ENCODE data around the gene CHD9. TPM values are rescaled to one million over a fixed set of nuclear protein-coding genes. Genes with fewer than 3 reads are reported as not detected.
A peak's percentile ranks its signal among the peaks of the same experiment; 100 is the strongest.

Gene CHD9
- total RNA-seq, 1 experiment from 2014 or later, result 18.9 TPM

GRCh38 chr16:53055541-53056391 is 975 bp downstream of the CHD9 start:
- Histone ChIP-seq H3K9me2 (ENCODE audit: insufficient read depth) (no peaks in the 10 kb centered on the region), H2AFZ (ENCODE audit: low read depth, low read length, poor library complexity, severe bottlenecking) (no peak overlapping the region), H3K4me1 (ENCODE audit: control insufficient read depth in 1 of 2, insufficient read depth in 2 of 2, low read length in 2 of 2) (peaks cover 13 to 50% of the 10 kb centered on the region in 2 experiments), H3K9ac (ENCODE audit: low read length) (peak overlapping the region; percentile 83), H3K4me2 (ENCODE audit: low read length) (peak overlapping the region; percentile 97), H3K27ac (ENCODE audit: low read depth, low read length) (peak overlapping the region; percentile 74), H3K4me3 (replicated peaks in 1 of 2; ENCODE audit: low read depth in 1 of 2, low read length in 2 of 2) (peak overlapping the region; percentile 79 to 87), H3K9me3 (ENCODE audit: control insufficient read depth in 1 of 2, insufficient read depth in 1 of 2, low read depth in 1 of 2, low read length in 2 of 2) (no peaks in the 10 kb centered on the region), H3K36me3 (ENCODE audit: control insufficient read depth in 1 of 2, insufficient read depth in 2 of 2, low read length in 2 of 2) (no peaks in the 10 kb centered on the region), H3K79me2 (ENCODE audit: insufficient read depth, low read length) (peaks cover 58% of the 10 kb centered on the region), H3K27me3 (ENCODE audit: insufficient read depth, low read length) (no peaks in the 10 kb centered on the region), H4K20me1 (ENCODE audit: insufficient read depth) (no peaks in the 10 kb centered on the region)
- no peak for ATAC-seq
- TF ChIP-seq EZH2phosphoT487 (IDR thresholded peaks at IDR 0.05; ENCODE audit: borderline replicate concordance) (no peak), CTCF (IDR thresholded peaks at IDR 0.05 in 2 of 3, conservative IDR thresholded peaks at IDR 0.05 in 1 of 3; ENCODE audit: borderline replicate concordance in 1 of 3, insufficient read depth in 1 of 3, low read depth in 2 of 3, low read length in 2 of 3) (no peak), SRF (IDR thresholded peaks at IDR 0.05; ENCODE audit: low read depth) (no peak), ZNF274 (IDR thresholded peaks at IDR 0.05; ENCODE audit: low read depth, low read length) (no peak), FOSL1 (IDR thresholded peaks at IDR 0.05; ENCODE audit: low read depth) (no peak), ATF3 (IDR thresholded peaks at IDR 0.05) (no peak), CEBPB (IDR thresholded peaks at IDR 0.05; ENCODE audit: low read depth) (no peak), POLR2A (IDR thresholded peaks at IDR 0.05; ENCODE audit: borderline replicate concordance, extremely low read depth, insufficient read depth, insufficient read length) (no peak), EGR1 (IDR thresholded peaks at IDR 0.05; ENCODE audit: low read depth) (no peak), ZFX (IDR thresholded peaks at IDR 0.05) (no peak), JUND (IDR thresholded peaks at IDR 0.05) (no peak), REST (IDR thresholded peaks at IDR 0.05; ENCODE audit: low read depth) (no peak), MAX (IDR thresholded peaks at IDR 0.05) (no peak), EZH2 (IDR thresholded peaks at IDR 0.05) (no peak), TCF7L2 (IDR thresholded peaks at IDR 0.05; ENCODE audit: borderline replicate concordance, extremely low read depth, insufficient read depth, insufficient read length) (no peak), YY1 (IDR thresholded peaks at IDR 0.05; ENCODE audit: extremely low read depth, insufficient replicate concordance, low read depth, low read length) (no peak), SIN3A (IDR thresholded peaks at IDR 0.05; ENCODE audit: low read depth) (no peak)
- ChIA-PET POLR2A (no interaction called here), RAD21 (ENCODE audit: low non-redundant PET in 1 of 2, low total read pairs in 2 of 2, uncharacterized antibody in 2 of 2, unreplicated experiment in 2 of 2) (interaction anchor here (1.2 kb wide), 2 partner anchors 227 to 228 kb away, joined by 3 to 6 read pairs; no protein-coding TSS in a partner anchor), CTCF (interaction anchor here (0.8 to 2.9 kb wide), 8 partner anchors 7 to 454 kb away, joined by 3 to 24 read pairs (median 4); no protein-coding TSS in a partner anchor)
- no peak for DNase-seq (ENCODE audit: low read depth, low spot score)
- intact Hi-C loops (cut with micrococcal nuclease), result loop anchor here (1.0 to 2.0 kb wide), 5 partner anchors 43 to 228 kb away; no protein-coding TSS in a partner anchor
- TSS peak; percentile 53 for BruUV-seq (replicated peaks)

All from HCT116 (cell line).